ENCODE results near the gene PLEK2.

Gene PLEK2

DNA sequence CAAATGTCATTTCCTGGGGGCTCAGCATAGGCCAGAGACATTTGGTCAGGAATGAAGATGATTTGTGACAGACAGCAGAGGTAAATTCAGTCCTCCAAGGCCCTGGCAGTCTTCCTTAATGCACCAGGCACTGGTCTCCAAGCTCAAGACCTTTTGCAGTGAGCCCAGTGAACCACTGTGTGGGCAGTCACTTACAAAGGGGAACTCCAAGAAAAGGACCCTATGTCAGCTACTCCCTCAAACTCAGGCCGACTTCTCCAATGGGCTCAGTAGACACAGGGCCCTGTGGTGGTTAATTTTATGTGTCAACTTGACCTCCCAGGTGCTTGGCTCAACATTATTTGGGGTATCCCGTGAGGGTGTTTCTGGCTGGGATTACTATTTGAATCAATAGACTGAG, 29.3 kb upstream of the PLEK2 start:
- no peak overlapping the region for H3K4me3 Mint-ChIP-seq
- no peak for DNase-seq (ENCODE audit: low spot score)
- H3K27ac Mint-ChIP-seq: no peak overlapping the region
- peaks cover 32% of the 10 kb centered on the region for H3K27me3 Mint-ChIP-seq (ENCODE audit: low read depth)
- no peaks in the 10 kb centered on the region for H3K4me1 Mint-ChIP-seq (ENCODE audit: low read depth)
- H3K36me3 Mint-ChIP-seq (ENCODE audit: low read depth): no peaks in the 10 kb centered on the region
- H3K9me3 Mint-ChIP-seq: no peaks in the 10 kb centered on the region

DNA sequence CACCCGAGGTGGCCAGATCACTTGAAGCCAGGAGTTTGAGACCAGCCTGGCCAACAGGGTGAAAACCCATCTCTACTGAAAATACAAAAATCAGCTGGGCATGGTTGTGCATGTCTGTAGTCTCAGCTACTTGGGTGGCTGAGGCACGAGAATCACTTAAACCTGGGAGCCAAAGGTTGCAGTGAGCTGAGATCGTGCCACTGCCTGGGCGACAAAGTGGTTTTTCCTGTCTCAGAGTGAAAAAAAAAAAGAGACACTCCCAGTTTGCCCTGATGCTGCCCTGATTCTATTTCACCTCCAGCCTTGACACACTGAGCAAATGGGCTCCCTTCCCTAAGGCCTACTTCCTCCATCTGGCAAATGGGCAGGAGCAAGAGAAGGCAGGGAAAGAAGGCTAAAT, 28.5 kb upstream of the PLEK2 start:
- Mint-ChIP-seq H3K4me1 (ENCODE audit: low read depth) (no peaks in the 10 kb centered on the region), H3K27me3 (ENCODE audit: low read depth) (peaks cover 29% of the 10 kb centered on the region), H3K27ac (no peak overlapping the region), H3K4me3 (no peak overlapping the region), H3K9me3 (no peaks in the 10 kb centered on the region), H3K36me3 (ENCODE audit: low read depth) (no peaks in the 10 kb centered on the region)
- no peak for DNase-seq (ENCODE audit: low spot score)

DNA sequence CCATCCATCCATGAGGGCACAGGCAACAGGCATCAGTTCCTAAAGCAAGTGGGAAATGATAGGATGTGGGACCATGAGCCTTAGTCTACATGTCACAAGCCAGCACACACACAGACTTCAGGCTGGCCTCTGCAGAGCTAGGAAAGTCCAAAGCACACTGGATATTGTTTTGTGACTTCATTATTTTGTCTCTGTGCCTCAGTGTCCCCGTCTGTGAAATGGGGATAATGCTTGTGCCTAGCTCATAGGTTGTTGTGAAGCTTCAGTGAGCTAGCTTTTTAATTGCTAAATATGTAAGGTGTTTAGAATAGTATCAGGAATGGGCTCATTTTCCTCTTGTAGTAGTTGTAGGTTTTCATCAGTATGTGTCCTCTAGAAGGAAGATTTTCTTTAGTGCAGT, 27.0 kb upstream of the PLEK2 start:
- Mint-ChIP-seq H3K4me3 (no peak overlapping the region), H3K36me3 (ENCODE audit: low read depth) (no peaks in the 10 kb centered on the region), H3K27ac (no peak overlapping the region), H3K4me1 (ENCODE audit: low read depth) (no peaks in the 10 kb centered on the region), H3K9me3 (no peaks in the 10 kb centered on the region), H3K27me3 (ENCODE audit: low read depth) (peaks cover 35% of the 10 kb centered on the region)
- DNase-seq (ENCODE audit: low spot score): no peak

DNA sequence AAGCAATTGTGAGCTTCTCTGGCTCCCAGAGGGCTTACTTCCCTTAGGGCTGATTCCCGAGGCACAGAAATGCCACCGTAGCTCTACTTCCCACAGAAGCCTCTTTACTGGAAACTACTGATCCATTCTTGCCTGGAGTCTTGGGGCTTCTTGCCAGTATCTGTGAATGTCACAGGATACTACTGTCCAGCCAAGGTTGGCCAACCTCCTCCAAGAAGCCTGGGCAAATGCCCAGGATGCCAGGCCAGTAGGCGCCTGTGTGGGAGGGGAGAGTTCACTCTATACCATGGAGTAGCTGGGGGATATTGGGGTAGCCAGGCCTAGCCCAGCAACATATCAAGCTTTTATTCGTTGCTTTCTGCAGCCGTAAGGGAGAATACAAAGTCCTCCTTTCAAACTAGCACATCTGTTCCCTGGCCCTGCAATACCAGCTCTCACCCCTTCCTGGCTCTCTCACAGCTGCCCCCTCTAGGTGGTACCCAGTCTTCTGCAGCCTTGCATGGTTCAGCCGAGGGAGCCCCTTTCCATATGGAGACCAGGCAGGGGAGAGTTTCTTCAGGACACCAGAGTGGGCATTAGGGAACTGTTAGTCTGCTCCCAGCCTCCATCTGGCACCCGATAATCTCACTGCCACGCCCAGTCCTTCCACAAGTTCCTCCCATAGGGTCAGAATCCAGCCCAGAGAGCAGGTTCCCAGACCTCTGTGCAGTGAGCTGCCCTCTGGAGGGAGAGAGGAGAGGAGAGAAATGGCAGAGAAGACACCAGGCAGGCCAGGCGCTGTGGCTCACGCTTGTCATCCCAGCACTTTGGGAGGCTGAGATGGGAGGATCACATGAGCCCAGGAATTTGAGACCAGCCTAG, 24.3 kb upstream of the PLEK2 start:
- Mint-ChIP-seq H3K36me3 (ENCODE audit: low read depth) (no peaks in the 10 kb centered on the region), H3K9me3 (no peaks in the 10 kb centered on the region), H3K27me3 (ENCODE audit: low read depth) (peaks cover 31% of the 10 kb centered on the region), H3K4me1 (ENCODE audit: low read depth) (no peaks in the 10 kb centered on the region), H3K27ac (no peak overlapping the region), H3K4me3 (no peak overlapping the region)
- no peak for DNase-seq (ENCODE audit: low spot score)

DNA sequence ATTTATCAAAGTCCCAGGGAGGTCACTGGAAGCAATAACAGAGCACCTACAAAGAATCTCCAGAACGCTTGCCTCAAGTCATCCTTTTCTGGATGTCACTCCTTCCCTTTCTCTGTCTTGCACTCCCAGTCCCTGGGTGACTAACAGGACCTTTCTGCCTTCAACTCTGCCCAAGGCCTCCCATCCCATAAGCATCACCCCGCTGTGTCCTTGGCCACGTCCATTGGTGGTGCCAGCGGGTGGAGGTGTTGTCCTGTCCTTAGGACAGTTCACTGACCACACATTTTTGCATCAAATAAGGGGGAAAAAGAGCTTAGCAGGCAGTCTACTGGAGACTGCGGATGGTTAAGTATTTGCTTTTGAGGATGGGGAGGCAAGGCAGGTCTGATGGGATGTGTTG, 23.6 kb upstream of the PLEK2 start:
- Mint-ChIP-seq H3K27me3 (ENCODE audit: low read depth) (peaks cover 31% of the 10 kb centered on the region), H3K36me3 (ENCODE audit: low read depth) (no peaks in the 10 kb centered on the region), H3K9me3 (no peaks in the 10 kb centered on the region), H3K27ac (no peak overlapping the region), H3K4me3 (no peak overlapping the region), H3K4me1 (ENCODE audit: low read depth) (no peaks in the 10 kb centered on the region)
- DNase-seq (ENCODE audit: low spot score): no peak

DNA sequence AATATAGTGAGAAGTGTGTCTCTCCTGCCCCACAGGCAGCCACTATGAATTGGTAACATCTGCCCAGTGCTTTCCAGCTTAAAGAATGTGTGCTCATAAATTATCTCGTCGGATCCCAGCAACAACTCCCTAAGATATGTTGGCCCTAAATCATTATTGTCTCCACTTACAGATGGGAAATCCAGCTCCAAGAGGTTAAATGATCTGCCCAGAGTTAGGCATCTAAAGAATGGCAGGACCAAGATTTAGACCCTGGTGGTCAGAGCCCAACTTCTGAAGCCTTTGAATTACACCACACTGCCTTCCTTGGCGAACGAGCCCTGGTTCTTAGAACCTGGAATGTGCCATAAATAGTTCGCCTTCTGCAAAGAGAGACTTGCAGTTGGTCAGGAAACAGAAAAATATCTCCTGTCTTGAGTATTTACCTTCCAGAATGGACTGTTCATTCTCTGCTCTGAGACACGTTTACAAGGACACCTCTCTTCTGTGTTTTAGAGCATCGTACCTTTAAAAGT, 20.1 kb upstream of the PLEK2 start:
- Mint-ChIP-seq H3K4me3 (no peak overlapping the region), H3K9me3 (no peaks in the 10 kb centered on the region), H3K4me1 (ENCODE audit: low read depth) (no peaks in the 10 kb centered on the region), H3K27ac (no peak overlapping the region), H3K36me3 (ENCODE audit: low read depth) (no peaks in the 10 kb centered on the region), H3K27me3 (ENCODE audit: low read depth) (peaks cover 30% of the 10 kb centered on the region)
- no peak for DNase-seq (ENCODE audit: low spot score)

DNA sequence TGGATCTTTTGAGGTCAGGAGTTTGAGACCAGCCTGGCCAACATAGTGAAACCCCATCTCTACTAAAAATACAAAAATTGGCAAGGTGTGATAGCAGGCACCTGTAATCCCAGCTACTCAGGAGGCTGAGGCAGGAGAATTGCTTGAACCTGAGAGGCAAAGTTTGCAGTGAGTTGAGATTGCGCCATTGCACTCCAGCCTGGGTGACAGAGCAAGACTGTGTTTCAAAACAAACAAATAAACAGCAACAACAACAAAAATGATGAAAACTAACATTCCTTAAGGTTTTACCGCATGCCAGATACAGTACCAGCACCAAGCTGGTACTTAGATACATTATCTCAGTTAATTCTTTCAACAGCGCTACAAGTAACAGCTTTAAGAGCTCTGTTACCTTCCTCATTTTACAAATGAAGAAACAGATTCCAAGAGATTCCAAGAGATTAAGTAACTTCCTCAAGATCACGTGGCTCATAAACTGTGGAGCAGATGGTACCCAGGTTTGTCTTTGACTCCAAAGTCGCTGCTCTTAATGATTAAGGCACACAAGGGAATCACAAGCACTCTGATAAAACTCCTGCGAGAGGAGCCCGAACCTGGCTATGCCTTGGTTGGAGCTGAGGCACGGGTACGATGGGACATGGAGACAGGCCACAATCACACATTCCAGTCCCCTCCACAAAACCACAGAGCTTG, 17.7 kb upstream of the PLEK2 start:
- DNase-seq (ENCODE audit: low spot score): no peak
- H3K9me3 Mint-ChIP-seq: no peaks in the 10 kb centered on the region
- no peaks in the 10 kb centered on the region for H3K36me3 Mint-ChIP-seq (ENCODE audit: low read depth)
- H3K4me1 Mint-ChIP-seq (ENCODE audit: low read depth): peaks cover 2% of the 10 kb centered on the region
- peaks cover 28% of the 10 kb centered on the region for H3K27me3 Mint-ChIP-seq (ENCODE audit: low read depth)
- H3K27ac Mint-ChIP-seq: no peak overlapping the region
- no peak overlapping the region for H3K4me3 Mint-ChIP-seq

DNA sequence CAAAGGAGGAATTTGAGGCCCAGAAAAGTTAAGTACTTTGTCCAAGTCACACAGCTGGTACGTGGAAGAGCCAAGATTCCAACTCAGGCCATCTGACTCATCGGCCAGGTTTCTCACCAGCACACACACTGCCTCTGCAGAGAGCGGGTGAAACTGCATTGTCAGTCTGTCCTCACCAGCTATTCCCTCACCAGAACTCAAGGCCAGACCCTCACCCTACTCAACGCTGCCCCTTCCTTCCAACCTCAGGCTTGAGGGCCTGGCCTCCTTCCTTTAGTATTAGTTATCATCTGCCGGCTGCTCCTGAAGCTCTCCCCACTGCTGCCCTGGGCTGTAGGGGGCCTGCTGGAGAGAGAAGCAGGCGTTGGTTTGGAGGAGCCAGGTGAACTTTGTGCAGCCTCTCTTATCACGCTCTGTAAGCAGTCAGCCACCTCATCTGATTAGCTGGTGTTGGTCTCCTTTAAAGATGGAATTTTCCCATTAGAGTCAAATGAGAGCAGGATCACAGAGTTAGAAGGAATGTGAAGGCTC, 16.6 kb upstream of the PLEK2 start:
- Mint-ChIP-seq H3K27me3 (ENCODE audit: low read depth) (peaks cover 28% of the 10 kb centered on the region), H3K27ac (no peak overlapping the region), H3K9me3 (no peaks in the 10 kb centered on the region), H3K4me3 (no peak overlapping the region), H3K36me3 (ENCODE audit: low read depth) (no peaks in the 10 kb centered on the region), H3K4me1 (ENCODE audit: low read depth) (peaks cover 2% of the 10 kb centered on the region)
- no peak for DNase-seq (ENCODE audit: low spot score)

DNA sequence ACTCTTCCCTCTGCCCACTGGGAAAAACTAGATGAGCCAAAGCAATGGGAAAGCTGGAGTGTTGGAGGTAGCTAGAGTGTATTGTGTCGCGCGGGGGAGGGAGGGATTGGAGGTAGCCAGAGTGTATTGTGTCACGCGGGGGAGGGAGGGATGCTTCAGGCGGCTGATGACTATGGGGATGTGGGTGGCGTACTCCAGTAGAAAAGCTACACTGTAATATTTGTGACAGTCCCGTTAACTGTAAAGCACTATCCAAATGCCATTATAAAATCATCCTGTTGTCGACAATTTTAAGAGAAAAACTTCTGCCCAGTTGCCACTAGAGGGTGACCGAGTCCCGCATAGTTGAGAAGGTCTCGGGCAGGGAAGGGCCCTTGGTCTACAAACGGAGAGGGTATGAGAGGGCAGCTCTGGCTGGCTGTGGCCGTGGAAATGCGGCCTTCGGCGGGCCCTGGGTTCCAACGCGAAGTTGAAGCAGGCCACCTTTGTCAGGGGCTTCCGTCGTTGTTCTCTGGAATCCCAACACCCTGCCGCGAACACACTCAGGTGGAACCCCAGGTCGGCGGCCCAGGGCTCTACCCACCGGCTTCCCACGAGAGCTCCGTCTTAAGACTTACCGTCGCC, 15.1 kb upstream of the PLEK2 start:
- Mint-ChIP-seq H3K36me3 (ENCODE audit: low read depth) (no peaks in the 10 kb centered on the region), H3K9me3 (no peaks in the 10 kb centered on the region), H3K27ac (no peak overlapping the region), H3K27me3 (ENCODE audit: low read depth) (peaks cover 26% of the 10 kb centered on the region), H3K4me1 (ENCODE audit: low read depth) (peaks cover 2% of the 10 kb centered on the region), H3K4me3 (no peak overlapping the region)
- DNase-seq (ENCODE audit: low spot score): peak; percentile 51

DNA sequence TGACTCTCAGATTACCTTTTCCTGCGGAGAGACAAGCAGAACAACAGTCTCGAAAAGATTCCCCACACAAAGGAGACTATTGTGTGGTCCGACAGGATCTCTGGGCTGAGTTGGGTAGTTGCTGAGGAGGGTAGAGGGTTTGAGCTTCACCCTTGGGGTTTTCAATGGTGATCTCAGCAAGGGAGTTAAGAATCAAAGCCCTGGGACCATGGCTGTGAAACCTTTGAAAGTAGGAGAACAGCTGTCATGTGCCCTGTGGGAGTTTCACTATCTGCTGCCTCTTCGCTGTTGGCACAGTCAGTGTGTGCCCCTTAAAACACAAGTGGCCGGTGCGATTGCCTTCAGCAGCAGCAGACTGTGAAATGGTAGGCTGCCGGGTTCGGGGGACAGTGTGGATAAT, 14.2 kb upstream of the PLEK2 start:
- Mint-ChIP-seq H3K9me3 (no peaks in the 10 kb centered on the region), H3K36me3 (ENCODE audit: low read depth) (no peaks in the 10 kb centered on the region), H3K4me3 (no peak overlapping the region), H3K4me1 (ENCODE audit: low read depth) (peaks cover 2% of the 10 kb centered on the region), H3K27me3 (ENCODE audit: low read depth) (peaks cover 26% of the 10 kb centered on the region), H3K27ac (no peak overlapping the region)
- DNase-seq (ENCODE audit: low spot score): no peak

DNA sequence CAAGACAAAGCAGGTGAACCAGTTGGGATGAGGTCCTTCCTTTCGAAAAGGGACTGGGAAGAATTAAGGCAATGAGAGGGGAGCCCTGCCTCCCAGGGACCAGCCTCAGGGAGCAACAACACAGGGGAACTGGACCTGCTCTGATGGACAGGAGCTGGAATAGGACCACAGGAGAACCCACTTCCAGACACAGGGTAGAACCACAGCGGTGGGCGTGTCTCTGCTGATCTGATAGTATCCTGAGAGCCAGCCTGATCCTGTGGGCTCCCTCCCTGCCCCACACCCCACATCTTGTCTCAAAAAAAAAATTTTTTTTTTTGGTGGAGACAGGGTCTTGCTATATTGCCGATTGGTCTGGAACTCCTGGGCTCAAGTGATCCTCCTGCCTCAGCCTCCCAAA, 13.6 kb upstream of the PLEK2 start:
- Mint-ChIP-seq H3K27me3 (ENCODE audit: low read depth) (peaks cover 26% of the 10 kb centered on the region), H3K9me3 (no peaks in the 10 kb centered on the region), H3K4me3 (no peak overlapping the region), H3K36me3 (ENCODE audit: low read depth) (no peaks in the 10 kb centered on the region), H3K4me1 (ENCODE audit: low read depth) (peaks cover 2% of the 10 kb centered on the region), H3K27ac (no peak overlapping the region)
- DNase-seq (ENCODE audit: low spot score): no peak

DNA sequence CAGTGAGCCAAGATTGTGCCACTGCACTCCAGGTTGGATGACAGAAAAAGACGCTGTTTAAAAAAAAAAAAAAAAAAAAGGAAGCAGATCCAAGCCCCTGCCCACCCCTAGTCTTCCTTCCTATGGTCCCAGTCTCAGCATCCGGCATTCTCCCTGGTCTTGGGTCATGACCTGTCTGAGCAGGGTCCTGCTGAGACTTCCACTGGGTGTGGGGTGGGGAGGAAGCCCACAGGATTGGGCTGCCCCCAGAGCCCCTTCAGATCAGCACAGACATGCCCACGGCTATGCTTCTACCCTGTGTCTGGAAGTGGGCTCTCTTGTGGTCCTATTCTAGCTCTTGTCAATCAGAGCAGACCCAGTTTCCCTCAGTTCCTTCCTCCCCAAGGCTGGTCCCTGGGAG, 12.6 kb upstream of the PLEK2 start:
- H3K4me1 Mint-ChIP-seq (ENCODE audit: low read depth): peaks cover 2% of the 10 kb centered on the region
- no peak for DNase-seq (ENCODE audit: low spot score)
- H3K4me3 Mint-ChIP-seq: no peak overlapping the region
- no peak overlapping the region for H3K27ac Mint-ChIP-seq
- peaks cover 21% of the 10 kb centered on the region for H3K27me3 Mint-ChIP-seq (ENCODE audit: low read depth)
- no peaks in the 10 kb centered on the region for H3K9me3 Mint-ChIP-seq
- H3K36me3 Mint-ChIP-seq (ENCODE audit: low read depth): no peaks in the 10 kb centered on the region

DNA sequence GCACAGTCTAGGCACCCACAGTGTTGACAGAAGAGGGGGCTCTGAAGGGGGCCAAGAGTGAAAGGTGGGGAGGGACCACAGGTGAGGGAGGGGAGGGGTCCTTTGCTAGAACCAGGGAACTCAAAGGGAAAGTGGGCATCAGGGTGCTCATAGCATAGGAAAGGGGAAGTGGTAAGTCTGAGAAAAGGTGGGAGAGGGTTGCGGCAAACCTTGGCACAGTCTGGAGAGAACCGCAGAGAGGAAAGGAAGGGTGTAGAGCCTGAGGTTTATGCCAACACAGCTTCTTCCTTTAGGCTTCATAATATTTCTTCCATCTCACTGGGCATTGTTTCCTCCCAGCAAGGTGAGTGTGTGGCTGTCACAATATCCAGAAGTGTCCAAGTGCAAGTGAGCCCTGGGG, 11.5 kb upstream of the PLEK2 start:
- Mint-ChIP-seq H3K36me3 (ENCODE audit: low read depth) (no peaks in the 10 kb centered on the region), H3K4me1 (ENCODE audit: low read depth) (peaks cover 2% of the 10 kb centered on the region)

More for the DNA sequence above, 11.5 kb upstream of the PLEK2 start:
- Mint-ChIP-seq H3K4me3 (no peak overlapping the region), H3K27ac (no peak overlapping the region), H3K27me3 (ENCODE audit: low read depth) (peaks cover 21% of the 10 kb centered on the region), H3K9me3 (no peaks in the 10 kb centered on the region)
- no peak for DNase-seq (ENCODE audit: low spot score)

Measured in T-helper 2 cell treated with Interferon-gamma antibody and Interleukin-4, amounts not matched to agents 5 μg/mL and 100 μg/mL, for 36 hours (primary cell).